Activated CD4-positive, CD25-positive, alpha-beta regulatory T cell treated with anti-CD3 and anti-CD28 coated beads, Interleukin-2, amount 50 U/mL, for 72 hours (primary cell): ENCODE measurements around the gene RSRC1.
"Not testable (repeated sequence)": the region's sequence is repeated elsewhere in the genome, so short reads cannot be mapped to it uniquely, and the experiment has no call there.

Source experiments
- DNase-seq: peaks from one replicate; pipeline ENCODE4 v3.0.0; 2021

The RSRC1 gene

DNA sequence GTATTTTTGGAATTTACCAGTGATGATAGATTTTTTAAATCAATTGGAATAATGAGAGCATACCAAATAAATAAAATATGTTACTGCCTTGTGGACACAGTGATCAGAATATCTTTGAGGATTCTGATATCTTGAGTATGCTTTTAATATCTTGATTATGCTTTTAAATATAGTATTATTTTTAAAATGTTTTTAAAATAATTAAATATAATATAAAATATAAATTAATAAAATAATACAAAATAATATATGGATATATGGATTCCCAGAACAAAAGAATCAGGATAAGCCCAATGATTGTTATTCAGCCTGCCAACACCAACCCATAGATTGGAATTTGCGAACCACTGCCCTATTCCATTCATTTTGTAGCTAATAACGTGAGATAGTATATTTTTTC is 369.2 kb downstream of the RSRC1 start:
- DNase-seq = no peak

DNA sequence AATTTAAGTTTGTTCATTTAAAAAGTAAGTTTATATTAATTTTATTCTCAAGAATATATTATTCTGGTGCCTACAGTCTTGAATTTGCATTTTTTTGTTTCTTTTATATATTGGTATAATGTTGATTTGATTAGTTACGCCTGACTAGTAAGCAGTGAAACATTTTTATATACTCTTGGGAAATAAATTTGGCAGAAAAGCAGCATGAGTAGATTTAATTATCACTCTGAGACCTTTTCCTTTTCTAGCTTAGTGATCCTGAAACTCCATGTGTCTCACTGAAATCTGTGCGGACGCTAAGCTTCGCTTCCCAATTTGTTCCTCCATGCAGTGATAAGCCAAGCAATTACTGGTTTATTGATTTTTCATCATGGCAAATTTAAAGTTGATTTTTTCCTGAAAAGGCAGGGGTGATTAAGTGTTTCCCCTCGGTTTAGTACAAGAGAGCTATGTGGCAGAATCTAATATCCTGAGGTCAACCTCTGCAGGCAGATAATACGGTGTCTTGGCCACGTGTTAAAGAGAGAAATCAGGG is 373.9 kb downstream of the RSRC1 start:
- DNase-seq = no peak

DNA sequence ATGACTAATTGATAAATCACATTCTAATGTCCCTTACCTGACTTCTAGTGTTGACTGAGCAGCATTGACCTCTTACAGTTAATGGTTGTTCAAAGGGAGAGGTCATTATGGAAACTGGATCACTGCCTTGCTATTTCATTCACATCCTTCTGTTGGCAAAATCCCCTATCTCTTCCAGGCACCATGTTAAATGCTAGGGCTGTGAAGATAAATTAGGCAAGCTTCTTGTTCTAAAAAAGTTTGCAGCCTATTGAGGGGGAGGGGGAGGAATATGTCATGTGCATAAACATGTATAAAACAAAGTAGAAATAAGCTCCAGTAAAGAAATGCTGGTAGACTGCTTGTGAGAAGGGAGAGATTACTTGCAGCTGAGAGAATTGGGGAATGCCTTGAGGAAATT is 376.3 kb downstream of the RSRC1 start:
- no peak for DNase-seq

DNA sequence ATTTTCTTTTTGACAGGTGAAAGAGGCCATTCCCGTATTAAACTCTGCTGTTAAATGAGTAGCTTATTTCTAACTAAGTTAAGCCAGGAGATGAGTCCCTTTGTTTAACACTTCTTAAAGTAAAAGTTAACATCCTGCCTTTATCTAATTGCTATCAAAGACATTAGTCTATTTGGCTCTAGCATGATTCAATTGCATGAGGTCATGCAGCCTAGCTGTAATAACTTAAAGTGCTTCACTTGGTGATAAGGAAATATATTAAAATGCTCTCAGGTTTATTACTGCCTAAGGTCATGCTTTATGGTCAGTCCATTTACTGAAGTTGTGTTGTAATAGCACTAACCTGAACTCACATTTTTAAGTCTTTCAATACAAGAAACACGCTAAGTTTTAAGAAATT is 378.8 kb downstream of the RSRC1 start:
- no peak for DNase-seq

DNA sequence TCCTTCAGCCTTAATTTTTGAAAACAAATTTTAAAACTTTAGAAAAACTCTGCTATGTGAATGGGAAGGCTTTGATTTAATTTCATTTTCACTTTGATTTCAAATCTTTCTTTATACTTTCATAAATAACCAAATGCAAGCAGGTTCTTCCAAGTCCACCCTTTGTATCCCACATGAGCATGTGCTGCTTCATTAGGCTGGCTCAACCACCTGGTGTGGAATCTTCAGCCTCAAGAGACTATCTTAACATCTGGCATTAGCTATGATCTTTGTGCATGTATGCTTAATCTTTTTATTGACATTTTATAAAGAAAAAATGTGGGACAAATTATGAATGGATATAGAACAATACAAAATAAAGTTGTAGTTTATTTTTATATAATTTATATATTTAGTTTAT is 379.3 kb downstream of the RSRC1 start:
- DNase-seq = no peak

DNA sequence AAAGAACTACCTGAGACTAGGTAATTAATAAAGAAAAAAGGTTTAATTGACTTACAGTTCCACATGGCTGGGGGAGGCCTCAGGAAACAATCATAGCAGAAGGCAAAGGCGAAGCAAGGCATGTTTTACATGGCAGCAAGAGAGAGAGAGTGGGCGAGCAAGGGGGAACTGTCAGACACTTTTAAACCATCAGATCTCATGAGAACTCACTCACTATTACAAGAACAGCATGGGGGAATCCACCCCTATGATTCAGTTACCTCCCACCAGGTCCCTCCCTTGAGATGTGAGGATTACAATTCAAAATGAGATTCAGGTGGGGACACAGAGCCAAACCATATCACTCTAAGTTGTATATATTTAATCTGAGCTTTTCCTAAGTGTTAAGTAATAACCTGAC is 382.1 kb downstream of the RSRC1 start:
- DNase-seq = no peak

DNA sequence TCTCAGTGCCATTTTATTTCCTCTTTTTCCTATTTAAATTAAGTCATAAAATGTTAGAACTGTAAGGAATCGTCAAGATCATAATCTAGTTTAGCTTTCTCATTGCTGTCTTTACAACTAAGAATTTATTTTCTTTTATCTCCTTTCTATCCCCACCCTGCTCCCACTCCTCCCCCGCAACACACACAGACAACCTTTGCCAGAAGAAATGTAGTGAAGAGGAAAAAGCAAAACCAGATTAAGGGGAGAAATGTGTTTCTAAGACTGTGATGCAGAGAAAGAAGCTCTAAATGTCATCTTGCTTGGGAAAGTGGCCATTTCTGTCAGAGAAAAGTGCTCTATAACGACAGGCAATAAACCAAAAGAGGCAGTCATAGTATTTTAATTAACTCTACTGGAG is 382.8 kb downstream of the RSRC1 start:
- no peak for DNase-seq

DNA sequence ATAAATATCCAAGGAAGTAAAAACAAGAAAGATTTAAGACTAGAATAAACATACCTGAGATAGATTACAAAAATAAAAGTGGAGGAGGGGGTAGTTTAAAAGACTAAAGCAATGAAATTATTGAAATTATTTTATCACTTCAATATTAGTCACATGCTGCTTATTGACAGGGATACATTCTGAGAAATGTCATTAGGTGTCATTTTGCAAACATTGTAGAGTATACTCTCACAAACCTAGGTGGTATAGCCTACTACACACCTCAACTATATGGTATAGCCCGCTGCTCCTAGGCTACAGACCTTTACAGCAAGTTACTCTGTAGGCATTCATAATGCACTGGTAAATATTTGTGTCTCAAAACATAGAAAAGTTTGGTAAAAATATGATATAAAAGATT is 384.0 kb downstream of the RSRC1 start:
- DNase-seq = no peak

DNA sequence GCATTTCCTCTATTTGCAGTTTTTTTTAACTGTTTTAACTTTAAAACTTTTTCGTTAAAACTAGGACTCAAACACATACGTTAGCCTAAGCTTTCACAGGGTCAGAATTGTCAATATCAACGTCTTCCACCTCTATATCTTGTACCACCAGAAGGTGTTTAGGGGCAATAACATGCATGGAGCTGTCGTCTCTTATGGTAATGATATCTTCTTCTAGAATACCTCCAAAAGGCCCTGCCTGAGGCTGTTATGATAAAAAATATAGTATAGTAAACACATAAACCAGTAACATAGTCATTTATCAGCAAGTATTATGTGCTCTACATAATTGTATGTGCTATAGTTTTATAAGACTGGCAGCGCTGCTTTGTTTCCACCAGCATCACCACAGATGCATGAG is 384.8 kb downstream of the RSRC1 start:
- no peak for DNase-seq

DNA sequence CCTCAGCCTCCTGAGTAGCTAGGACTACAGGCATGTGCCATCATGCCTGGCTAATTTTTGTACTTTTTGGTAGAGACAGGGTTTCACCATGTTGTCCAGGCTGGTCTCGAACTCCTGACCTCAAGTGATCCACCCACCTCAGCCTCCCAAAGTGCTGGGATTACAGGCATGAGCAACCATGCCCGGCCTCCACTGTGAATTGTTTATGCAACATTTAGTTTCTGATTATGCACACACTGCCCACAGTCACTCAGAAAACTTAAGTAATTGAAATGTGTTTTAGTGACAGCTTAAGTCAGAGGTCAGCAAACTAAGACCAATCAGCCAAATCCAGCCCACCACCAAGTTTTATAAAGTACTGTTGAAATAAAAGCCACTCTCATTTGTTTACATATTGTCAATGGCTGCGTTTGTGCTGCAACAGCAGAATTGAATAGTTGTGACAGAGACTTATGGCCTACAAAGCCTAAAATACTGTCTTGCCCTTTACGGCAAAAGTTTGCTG is 385.6 kb downstream of the RSRC1 start:
- DNase-seq = not testable (repeated sequence)

DNA sequence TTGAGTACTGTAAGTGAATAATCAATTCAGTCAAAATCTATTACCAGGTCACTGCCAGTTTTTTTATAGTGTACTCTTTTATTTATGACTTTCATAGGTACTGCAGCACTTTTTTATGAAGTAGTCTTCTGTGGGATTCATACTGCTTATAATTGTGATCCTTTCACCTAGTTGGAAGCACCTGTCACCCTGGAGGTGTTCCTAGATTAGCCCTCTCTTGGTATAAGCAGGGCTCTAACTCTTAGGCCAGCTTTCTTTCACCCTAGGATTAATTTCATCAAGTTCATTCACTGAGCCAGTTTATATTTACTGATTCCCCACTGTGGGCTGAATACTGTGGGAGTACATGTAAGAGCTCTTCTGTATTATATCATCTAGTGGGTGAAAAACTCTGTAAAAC is 395.2 kb downstream of the RSRC1 start:
- DNase-seq = no peak

DNA sequence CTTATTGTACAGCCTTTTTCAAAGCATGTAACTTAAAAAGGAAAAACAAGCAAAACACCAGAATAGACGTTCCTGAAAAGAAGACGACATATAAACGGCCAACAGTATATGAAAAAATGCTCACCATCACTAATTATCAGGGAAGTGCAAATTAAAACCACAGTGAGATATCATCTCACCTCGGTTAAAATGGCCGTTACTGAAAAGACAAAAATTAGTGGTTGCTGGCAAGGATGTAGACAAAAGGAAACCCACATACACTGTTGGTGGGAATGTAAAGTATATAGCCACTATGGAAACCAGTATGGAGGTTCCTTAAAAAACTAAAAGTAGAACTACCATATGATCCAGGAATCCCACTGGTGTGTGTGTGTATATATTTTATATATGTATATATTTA is 396.6 kb downstream of the RSRC1 start:
- DNase-seq = no peak

DNA sequence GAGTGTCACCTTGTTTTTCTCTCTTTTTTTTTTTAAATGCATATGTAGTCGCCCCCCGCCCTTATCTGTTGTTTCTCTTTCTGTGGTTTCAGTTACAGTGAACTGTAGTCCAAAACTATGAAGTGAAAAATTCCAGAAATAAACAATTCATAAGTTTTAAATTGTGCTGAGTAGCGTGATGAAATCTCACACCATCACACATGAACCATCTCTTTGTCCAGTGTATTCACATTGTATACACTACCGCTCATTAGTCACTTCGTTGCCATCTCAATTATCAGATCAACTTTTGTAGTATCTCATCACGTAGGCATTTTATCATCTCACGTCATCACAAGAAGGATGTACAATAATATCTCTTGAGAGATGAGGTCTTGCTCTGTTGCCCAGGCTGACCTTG is 398.6 kb downstream of the RSRC1 start:
- no peak for DNase-seq

DNA sequence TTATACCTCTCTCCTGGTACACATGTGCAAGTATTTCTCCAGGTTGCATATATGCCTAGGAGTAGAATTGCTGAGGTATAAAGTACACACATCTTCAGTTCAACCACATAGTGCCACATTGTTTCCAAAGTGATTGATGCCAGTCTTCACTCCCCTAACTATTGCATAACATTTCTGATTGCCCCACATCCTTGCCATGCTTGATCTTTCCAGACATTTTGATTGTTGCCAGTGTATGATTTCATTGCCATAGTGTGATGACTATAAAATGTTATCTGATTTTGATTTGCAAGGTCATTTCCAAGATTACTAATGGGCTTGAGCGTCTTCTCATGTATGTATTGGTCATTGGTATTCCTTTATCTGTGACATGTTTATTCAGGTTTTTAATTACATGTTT is 400.0 kb downstream of the RSRC1 start:
- DNase-seq = no peak

DNA sequence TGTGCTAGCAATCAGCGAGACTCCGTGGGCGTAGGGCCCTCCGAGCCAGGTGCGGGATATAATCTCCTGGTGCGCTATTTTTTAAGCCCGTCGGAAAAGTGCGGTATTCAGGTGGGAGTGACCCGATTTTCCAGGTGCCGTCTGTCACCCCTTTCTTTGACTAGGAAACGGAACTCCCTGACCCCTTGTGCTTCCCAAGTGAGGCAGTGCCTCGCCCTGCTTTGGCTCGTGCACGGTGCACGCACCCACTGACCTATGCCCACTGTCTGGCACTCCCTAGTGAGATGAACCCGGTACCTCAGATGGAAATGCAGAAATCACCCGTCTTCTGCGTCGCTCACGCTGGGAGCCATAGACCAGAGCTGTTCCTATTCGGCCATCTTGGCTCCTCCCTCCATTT is 406.8 kb downstream of the RSRC1 start:
- not testable (repeated sequence) for DNase-seq

DNA sequence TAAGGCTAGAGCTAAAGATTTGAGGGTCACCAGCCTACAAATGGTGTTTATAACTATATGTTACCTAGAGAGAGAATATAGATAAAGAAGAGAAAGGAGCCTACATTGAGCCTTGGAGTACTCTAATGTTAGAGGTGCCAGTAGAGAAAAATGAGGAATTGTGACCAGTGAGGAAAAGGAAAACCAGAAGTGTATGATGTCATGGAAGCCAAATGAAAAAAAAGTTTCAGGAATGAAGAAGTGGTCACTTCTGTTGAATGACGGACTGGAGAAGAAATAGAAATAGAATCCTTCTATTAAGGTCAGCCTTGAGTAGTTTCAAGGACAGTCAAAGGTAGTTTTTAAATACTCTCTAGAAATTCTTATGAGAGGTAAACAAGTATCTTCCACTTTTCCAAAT is 409.9 kb downstream of the RSRC1 start:
- no peak for DNase-seq

DNA sequence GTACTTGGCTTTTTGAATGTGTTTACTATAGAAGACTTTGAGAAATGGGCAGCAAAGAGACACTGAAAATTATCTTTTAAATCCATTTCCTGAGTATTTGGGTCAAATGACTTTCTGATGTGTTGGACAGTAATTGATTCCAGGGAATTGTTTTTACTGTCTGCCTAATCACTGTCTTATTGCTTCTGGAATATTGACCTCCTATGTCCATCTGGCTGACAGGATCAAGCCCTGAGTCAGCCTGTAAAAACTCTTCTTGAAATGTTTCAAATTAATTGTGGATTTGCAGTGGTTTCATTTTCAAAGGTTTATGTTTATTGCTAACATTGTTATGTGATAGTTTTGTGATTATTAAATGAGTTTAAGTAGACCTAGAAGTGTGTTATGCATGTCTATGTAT is 410.5 kb downstream of the RSRC1 start:
- no peak for DNase-seq

DNA sequence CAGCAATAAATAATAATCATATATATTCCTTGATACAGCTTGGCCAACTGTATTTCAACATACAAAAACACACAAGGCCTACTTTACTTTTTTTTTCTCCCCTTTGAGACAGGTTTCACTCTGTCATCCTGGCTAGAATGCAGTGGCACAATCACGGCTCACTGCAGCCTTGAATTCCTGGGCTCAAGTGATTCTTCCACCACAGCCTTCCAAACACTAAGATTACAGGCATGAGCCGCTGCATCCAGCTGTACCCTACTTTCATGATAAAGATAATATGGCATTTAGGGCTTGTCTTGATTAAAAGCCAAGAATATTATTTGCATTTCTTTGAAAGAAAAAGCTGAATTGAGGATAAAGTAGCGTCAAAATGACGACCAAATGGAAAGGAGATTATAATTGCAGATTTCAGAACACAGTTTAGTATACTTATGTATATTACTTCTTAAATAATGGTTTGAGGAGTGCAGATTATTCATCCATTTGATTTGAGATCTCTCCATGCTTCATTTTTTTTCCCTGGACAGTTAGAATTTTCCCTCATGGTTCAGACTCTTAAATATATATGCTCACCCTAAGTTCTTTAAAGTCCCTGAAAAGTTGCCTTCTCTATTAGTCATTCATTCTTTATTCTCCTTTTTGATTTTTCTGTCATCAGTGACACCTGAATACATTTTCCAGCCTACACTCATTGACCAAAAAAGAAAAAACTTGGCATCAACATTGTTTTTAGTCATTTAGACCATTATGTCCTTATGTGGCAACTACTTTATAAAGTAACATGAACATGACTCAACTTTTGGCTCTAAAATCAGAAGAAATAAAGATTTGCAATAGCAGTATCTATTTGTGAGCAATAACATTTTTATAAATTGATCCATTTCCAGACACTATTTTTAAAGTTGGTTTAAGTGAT is 412.6 kb downstream of the RSRC1 start:
- no peak for DNase-seq

DNA sequence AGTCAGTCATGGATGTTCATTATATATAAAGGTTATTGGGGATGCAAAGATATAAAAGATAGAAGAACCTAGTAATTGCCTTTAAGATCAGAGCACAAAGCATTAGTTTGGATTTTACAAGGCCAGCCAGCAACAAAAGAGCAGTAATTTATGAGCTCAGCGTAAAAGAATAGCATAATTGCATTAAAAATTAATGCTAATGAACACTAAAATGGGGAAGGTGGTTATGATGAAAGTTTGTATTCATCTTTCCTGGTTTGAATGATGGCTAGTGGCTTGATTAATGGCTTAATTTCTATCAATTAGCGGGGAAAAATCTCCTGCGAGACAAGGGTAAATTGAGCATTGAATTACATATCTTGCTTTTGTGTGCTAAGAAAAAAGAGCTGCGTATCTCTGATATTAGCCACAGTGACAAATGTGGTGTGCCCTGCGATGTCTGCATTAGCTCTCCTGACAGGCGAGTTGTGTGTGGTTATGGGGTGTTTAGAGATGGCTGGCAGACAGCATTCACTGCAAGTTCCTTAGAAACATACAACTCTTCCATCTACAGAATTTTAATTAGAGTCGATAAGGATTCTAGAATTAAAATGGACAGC is 418.3 kb downstream of the RSRC1 start:
- no peak for DNase-seq

DNA sequence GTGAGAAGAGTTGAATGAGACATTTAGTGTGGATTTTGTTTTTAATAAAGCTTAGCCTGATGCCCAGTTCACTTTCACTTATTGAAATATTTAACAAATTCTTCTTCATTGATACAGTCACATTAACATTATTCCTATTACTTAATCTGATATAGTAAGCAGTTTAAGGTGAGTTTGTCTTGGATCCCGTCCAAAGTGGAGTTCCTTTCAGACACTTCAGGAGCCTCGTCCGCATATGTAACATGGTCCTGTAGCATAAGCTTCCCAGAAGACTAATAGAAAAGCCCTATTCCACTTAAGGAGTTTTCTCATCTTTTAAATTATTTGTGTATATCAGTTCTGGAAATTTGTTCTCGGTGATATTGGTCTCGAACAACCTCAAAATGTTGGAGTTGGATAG is 421.4 kb downstream of the RSRC1 start:
- DNase-seq = no peak

DNA sequence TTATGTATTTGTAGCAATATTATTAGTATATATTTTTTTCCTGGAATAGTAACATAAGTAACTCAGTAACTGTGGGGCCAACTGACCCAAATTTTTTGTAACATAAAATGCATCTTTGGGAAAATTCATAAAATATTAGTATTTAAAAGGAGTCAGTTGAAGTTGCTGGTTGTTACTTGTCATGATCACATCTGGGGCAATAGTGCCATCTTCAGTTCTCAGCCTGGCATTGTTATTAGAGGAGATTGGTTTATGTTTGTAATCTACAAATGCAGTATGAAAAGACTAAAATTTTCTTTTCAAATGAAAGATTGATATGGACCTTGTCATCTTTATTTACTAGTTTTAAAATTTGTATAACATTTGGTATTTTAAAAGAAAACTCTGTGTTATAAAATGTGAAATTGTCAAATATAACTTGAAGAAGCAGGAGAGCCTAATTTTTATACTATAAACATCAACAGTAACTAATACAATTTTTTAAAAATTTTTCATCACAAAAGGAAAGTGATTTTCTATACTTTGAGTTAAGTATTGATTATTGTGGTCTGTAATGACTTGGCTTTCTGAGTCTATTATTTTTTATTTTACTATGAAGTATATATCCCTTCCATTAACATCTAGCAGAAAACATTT is 422.3 kb downstream of the RSRC1 start:
- no peak for DNase-seq

DNA sequence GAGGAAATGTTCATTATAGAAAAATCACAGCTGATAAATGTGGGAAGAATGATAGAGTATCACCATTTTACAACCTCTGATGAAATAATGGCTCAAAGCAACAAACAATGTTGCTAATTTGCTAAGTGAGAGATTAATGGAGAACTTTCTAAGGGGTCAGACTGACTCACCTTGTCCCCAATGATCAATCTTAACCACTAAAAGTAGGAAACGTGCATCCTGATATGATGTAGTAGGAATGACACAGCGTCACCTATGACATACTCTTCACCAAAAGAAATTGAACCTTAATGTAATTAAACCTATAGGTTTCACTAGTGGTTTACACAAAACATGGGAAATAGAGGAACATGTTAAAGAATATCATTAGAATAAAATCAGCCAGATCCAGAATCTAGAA is 426.0 kb downstream of the RSRC1 start:
- DNase-seq = no peak

DNA sequence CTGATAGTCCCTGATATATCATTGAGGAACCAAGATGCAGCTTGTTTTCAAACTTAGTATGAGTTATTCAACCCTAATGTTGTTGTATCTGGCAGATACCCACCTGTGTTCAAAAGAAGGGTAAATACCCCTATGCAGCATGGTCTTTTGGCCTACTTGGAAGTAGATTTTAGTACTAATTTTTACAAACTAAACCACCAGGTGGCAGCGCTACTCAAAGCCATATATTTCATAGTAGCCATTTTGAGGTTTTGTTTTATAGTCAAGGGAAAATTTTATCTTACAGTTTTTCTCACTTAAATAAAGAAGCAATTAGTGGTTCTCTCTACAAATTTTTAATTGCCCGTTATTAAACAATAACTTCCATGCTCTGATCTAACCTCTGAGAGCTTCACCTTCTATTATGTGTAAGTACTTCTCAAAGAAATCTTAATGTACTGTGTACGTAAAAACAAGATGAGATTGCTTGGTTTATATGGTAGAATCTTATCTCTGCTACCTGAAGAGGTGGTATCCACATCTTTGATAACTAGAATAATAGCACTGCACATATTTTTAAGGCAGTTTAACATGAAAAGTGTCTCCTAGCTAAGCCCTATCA is 429.6 kb downstream of the RSRC1 start:
- no peak for DNase-seq
